IMR-90 (cell line): ENCODE results near the gene DPH3.

ENCODE experiments used
- SMC3 ChIP-seq: fragments of 150-350 bp; IDR thresholded peaks from 2 replicates; pipeline ENCODE4 v1.6.1; 2016; ENCODE audit warnings: low read depth, mild to moderate bottlenecking, antibody characterized with exemption, low read length, moderate library complexity
- TF ChIP-seq, protein P1 (sequence below): conservative IDR thresholded peaks from 2 replicates; pipeline ENCODE4 v1.5.1; 2012; ENCODE audit warnings: mild to moderate bottlenecking, low read depth, low read length, improper control_type of control experiment
- TF ChIP-seq, protein P2 (sequence below): fragments of 150-350 bp; IDR thresholded peaks from 2 replicates; pipeline ENCODE4 v1.6.1; 2016; ENCODE audit warnings: low read depth, mild to moderate bottlenecking, low read length, moderate library complexity, borderline replicate concordance

DNA sequence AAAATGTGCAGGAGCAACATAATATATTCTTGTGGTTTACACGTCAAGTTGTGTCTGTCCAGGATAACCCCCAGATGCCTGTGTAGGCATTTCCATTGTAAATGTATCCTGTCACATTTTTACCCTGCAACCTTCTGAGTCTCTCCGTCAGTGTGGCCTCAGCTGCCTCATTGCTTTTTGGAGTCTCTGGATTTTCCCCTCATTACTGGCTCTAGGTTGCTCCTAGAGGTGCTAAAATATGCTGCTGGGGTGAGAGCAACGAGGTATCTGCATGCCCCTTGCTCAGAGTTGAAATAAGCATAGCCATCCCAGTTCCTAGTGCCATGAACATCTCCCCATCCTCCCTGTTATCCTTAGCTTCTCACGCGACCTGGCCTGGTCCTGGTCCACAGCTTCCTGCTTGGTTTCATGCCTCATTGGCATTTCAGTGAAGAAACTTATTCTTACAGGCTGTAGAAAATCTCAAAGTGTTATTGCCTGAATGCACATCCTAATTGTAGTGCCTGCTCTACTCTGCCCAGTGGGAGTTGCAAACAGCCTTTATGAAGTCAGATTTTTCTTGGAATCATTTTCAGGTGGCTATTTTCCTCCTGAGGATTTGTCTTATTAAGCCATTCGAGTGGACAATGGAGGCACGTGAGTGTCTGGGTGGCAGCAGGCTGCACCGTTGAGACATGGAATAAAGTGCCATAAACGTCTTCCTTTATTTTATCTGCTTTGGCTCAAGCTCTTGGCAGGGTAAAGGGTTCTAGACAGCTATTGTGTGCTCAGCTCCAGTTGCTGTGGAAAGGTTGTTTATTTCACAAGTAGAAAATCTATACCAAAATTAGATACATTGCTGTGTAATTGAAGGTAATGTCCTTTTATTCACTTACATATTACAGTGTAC is 33.5 kb upstream of the DPH3 start:
- TF ChIP-seq, protein P1, sequence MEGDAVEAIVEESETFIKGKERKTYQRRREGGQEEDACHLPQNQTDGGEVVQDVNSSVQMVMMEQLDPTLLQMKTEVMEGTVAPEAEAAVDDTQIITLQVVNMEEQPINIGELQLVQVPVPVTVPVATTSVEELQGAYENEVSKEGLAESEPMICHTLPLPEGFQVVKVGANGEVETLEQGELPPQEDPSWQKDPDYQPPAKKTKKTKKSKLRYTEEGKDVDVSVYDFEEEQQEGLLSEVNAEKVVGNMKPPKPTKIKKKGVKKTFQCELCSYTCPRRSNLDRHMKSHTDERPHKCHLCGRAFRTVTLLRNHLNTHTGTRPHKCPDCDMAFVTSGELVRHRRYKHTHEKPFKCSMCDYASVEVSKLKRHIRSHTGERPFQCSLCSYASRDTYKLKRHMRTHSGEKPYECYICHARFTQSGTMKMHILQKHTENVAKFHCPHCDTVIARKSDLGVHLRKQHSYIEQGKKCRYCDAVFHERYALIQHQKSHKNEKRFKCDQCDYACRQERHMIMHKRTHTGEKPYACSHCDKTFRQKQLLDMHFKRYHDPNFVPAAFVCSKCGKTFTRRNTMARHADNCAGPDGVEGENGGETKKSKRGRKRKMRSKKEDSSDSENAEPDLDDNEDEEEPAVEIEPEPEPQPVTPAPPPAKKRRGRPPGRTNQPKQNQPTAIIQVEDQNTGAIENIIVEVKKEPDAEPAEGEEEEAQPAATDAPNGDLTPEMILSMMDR: no peak
- no peak for TF ChIP-seq SMC3
- TF ChIP-seq, protein P2, sequence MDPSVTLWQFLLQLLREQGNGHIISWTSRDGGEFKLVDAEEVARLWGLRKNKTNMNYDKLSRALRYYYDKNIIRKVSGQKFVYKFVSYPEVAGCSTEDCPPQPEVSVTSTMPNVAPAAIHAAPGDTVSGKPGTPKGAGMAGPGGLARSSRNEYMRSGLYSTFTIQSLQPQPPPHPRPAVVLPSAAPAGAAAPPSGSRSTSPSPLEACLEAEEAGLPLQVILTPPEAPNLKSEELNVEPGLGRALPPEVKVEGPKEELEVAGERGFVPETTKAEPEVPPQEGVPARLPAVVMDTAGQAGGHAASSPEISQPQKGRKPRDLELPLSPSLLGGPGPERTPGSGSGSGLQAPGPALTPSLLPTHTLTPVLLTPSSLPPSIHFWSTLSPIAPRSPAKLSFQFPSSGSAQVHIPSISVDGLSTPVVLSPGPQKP: no peak
